Islet precursor cell (in vitro differentiated cells): ENCODE results near the gene DEPP1.

Experiments
- DNase-seq: peaks from one replicate; pipeline ENCODE4 v3.0.0-alpha.2; 2018

The DEPP1 gene

GRCh38 chr10:44931621-44932516 lies 46.7 kb downstream of the DEPP1 start:
- peak; percentile 44 for DNase-seq

DNA sequence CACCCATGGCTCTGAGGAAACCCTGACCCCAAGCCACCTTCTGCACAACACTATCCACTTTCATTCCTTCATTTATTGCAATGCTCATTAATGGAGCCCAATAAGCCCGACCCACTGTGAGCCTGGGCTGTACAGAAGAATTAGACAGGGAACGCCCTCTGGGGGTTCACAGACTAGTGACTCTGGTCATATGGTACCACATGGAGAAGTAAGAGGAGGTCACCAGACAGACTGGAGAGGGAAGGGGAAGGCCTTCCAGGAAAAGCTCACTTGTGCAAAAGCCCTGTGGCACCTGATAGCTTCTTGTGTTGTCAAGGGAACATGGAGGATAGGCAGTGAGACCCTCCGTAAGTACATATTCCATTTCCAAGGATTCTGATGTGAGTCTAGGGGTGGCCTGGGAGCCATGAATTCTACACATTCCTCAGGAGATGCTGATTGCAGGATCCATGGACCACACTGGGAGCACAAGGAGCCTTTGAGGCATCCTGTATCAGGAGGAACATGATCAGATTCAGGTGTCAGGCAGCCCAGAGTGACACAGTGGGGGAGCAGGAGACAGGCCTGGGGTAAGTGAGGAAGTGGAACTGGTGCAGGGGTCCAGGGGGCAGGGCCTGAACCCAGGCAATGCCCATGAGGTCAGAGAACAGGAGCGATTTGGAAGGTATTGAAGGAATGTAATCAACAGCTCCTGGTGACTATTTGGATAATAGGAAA lies 47.5 kb downstream of the DEPP1 start:
- peak; percentile 44 for DNase-seq

GRCh38 chr10:44929356-44930255 lies 49.0 kb downstream of the DEPP1 start:
- DNase-seq, result peak; percentile 49

DNA sequence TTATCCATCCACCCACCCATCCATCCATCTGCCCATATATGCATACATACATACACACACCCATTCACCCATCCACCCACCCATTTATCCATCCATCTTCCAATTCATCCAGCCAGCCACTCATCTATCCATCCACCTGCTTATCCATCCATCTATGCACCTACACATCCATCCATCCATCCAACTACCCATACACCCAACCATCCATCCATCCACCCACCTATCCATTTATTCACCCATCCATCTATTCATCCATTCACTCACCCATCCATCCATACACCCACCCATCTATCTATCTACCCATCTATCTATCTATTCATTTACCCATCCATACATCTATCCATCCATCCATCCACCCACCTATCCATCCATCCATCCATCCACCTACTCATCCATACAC lies 50.1 kb downstream of the DEPP1 start:
- no peak for DNase-seq

DNA sequence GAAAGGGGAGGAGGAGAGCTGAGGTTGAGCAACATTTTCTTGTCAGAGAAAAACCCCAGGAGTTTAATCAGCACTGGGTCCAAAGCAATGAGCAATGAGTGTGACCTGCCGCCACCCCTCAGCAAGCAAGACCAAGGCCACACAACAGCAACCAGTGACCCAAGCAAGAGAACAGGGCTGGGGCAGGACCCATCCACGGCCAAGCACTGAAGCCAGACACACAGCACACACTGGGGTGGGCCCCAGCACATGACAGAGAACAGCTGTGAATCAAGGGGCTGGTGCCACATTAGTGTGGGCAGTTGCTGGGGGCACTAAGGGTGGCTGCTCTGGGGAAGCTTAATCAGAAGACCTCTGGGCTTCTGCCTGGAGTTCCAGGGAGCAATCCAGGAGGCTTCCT lies 51.3 kb downstream of the DEPP1 start:
- DNase-seq, result peak; percentile 45

DNA sequence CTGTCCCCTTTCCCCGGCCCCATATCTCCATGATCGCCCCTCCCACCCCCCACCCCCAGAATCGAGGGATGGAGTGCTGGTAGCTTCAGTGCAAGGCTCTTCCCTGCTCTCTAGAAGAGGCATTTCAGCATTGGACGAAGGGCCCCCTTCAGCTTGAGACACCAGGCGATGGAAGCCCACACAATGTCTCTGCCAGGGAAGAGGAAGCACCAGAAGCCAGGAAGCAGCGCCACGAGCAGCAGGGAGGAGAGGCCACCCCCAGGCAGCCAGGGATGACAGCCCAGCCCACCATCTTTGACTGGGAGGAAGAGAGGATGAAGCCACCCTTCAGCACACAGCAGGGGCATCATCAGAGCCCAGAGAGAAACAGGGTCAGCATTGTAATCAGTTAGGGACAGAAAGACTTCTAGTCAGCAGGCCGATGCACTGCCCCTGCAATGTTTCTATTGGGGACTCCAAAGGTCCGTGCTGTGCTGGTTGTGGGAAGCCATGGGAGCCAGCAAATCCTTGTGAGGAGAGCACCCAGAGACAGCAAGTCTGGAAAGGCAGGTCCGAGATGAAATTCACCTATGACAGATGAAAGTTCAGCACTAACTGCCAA lies 51.8 kb downstream of the DEPP1 start:
- DNase-seq, result peak; percentile 42
